Measurements from ENCODE around the gene MACROH2A2.

- no peak for TF ChIP-seq POLR2A (IDR thresholded peaks at IDR 0.05; ENCODE audit: low read depth, low read length)
- TF ChIP-seq POLR2AphosphoS5 (IDR thresholded peaks at IDR 0.05; ENCODE audit: low read depth, low read length), result no peak
These were observed 35.7 kb downstream of the MACROH2A2 start for GRCh38 chr10:70088308-70088698.

Measured in GM12891 (cell line).